Nephron (organoid): Measurements from ENCODE around the gene PGP.

Experiments
- H3K27ac Mint-ChIP-seq, 3 experiments: 2 replicates each; pipeline ENCODE4 v1.8.0; 2020; ENCODE audit warnings: mixed read lengths in 3 of 3, mild to moderate bottlenecking in 2 of 3, moderate library complexity in 1 of 3
- H3K27me3 Mint-ChIP-seq: 2 replicates; pipeline ENCODE4 v1.8.0; 2021; ENCODE audit warnings: low read depth, mild to moderate bottlenecking, moderate library complexity, mixed read lengths
- H3K36me3 Mint-ChIP-seq: 2 replicates; pipeline ENCODE4 v1.8.0; 2020; ENCODE audit warnings: low read depth, mixed read lengths
- H3K4me1 Mint-ChIP-seq: 2 replicates; pipeline ENCODE4 v1.8.0; 2020; ENCODE audit warnings: mixed read lengths
- H3K4me3 Mint-ChIP-seq, 3 experiments: 2 replicates each; pipeline ENCODE4 v1.8.0; 2020; ENCODE audit warnings: mild to moderate bottlenecking in 3 of 3, mixed read lengths in 3 of 3, moderate library complexity in 2 of 3
- H3K9me3 Mint-ChIP-seq: 2 replicates; pipeline ENCODE4 v1.8.0; 2020; ENCODE audit warnings: mixed read lengths
- CTCF ChIP-seq, 3 experiments: fragments of 200-600 bp; sonication (generic); IDR thresholded peaks; one replicate each; pipeline ENCODE4 v1.5.0; 2021; ENCODE audit warnings: antibody characterized with exemption in 3 of 3; ENCODE audit not compliant: unreplicated experiment in 3 of 3

The PGP gene

GRCh38 chr16:2235234-2235651, 20.6 kb upstream of the PGP start:
- H3K4me3 Mint-ChIP-seq: no peak overlapping the region
- no peaks in the 10 kb centered on the region for H3K4me1 Mint-ChIP-seq
- H3K27me3 Mint-ChIP-seq: peaks cover 37% of the 10 kb centered on the region
- no peaks in the 10 kb centered on the region for H3K9me3 Mint-ChIP-seq
- H3K27ac Mint-ChIP-seq: no peak overlapping the region
- TF ChIP-seq CTCF (IDR thresholded peaks at IDR 0.05; ENCODE audit: unreplicated experiment in 3 of 3): no peak
- H3K36me3 Mint-ChIP-seq: no peaks in the 10 kb centered on the region

- Mint-ChIP-seq H3K27ac (no peak overlapping the region), H3K4me3 (no peak overlapping the region), H3K27me3 (peaks cover 34% of the 10 kb centered on the region), H3K9me3 (no peaks in the 10 kb centered on the region), H3K36me3 (peaks cover 4% of the 10 kb centered on the region), H3K4me1 (no peaks in the 10 kb centered on the region)
- TF ChIP-seq CTCF (IDR thresholded peaks at IDR 0.05; ENCODE audit: unreplicated experiment in 3 of 3): no peak
Observed at GRCh38 chr16:2234813-2235170, 20.2 kb upstream of the PGP start.

GRCh38 chr16:2233872-2234812, 19.5 kb upstream of the PGP start:
- Mint-ChIP-seq H3K9me3 (no peaks in the 10 kb centered on the region), H3K36me3 (peaks cover 4% of the 10 kb centered on the region), H3K4me1 (no peaks in the 10 kb centered on the region), H3K27me3 (peaks cover 29% of the 10 kb centered on the region), H3K4me3 (no peak overlapping the region), H3K27ac (no peak overlapping the region)
- no peak for TF ChIP-seq CTCF (IDR thresholded peaks at IDR 0.05; ENCODE audit: unreplicated experiment in 3 of 3)

GRCh38 chr16:2233046-2233775, 18.6 kb upstream of the PGP start:
- TF ChIP-seq CTCF (IDR thresholded peaks at IDR 0.05; ENCODE audit: unreplicated experiment in 3 of 3): no peak
- no peak overlapping the region for H3K4me3 Mint-ChIP-seq
- no peaks in the 10 kb centered on the region for H3K9me3 Mint-ChIP-seq
- peaks cover 4% of the 10 kb centered on the region for H3K36me3 Mint-ChIP-seq
- no peak overlapping the region for H3K27ac Mint-ChIP-seq
- H3K4me1 Mint-ChIP-seq: no peaks in the 10 kb centered on the region
- peaks cover 25% of the 10 kb centered on the region for H3K27me3 Mint-ChIP-seq

GRCh38 chr16:2232094-2232990, 17.7 kb upstream of the PGP start:
- H3K9me3 Mint-ChIP-seq: no peaks in the 10 kb centered on the region
- H3K27me3 Mint-ChIP-seq: peaks cover 21% of the 10 kb centered on the region
- H3K4me3 Mint-ChIP-seq: no peak overlapping the region
- H3K27ac Mint-ChIP-seq: no peak overlapping the region
- no peak for TF ChIP-seq CTCF (IDR thresholded peaks at IDR 0.05; ENCODE audit: unreplicated experiment in 3 of 3)
- H3K36me3 Mint-ChIP-seq: peaks cover 4% of the 10 kb centered on the region
- no peaks in the 10 kb centered on the region for H3K4me1 Mint-ChIP-seq
